Keratinocyte (primary cell): ENCODE results near the gene KCNN4.

ENCODE experiments used
- CTCF ChIP-seq, 3 experiments: IDR thresholded peaks in 1 of 3; conservative IDR thresholded peaks in 1 of 3; optimal IDR thresholded peaks in 1 of 3; 2 replicates in 2 of 3; 3 replicates in 1 of 3; pipeline versions ENCODE3 to v1.5.1; 2011; ENCODE audit warnings: low read length in 3 of 3, mild to moderate bottlenecking in 3 of 3, moderate library complexity in 2 of 3, control low read depth in 1 of 3, inconsistent platforms in 1 of 3; ENCODE audit not compliant: insufficient read depth in 2 of 3; ENCODE audit errors: extremely low read depth in 1 of 3
- EZH2 ChIP-seq: IDR thresholded peaks from one replicate; pipeline ENCODE4 v1.6.1; 2012; ENCODE audit warnings: inconsistent platforms, mild to moderate bottlenecking, low read length, moderate library complexity

- TF ChIP-seq EZH2 = no peak
- TF ChIP-seq CTCF (optimal IDR thresholded peaks at IDR 0.05 in 1 of 3, IDR thresholded peaks at IDR 0.05 in 1 of 3, conservative IDR thresholded peaks at IDR 0.05 in 1 of 3; ENCODE audit: extremely low read depth in 1 of 3, insufficient read depth in 2 of 3, low read length in 3 of 3) = no peak
Observed at GRCh38 chr19:43721469-43722048, 59.2 kb downstream of the KCNN4 start.
